Raji (cell line): Measurements from ENCODE around the gene ITGB5.

Source experiments
- POLR2A ChIP-seq: IDR thresholded peaks from 2 replicates; pipeline ENCODE4 v1.6.1; 2011; ENCODE audit warnings: low read depth, low read length, control low read depth; ENCODE audit not compliant: insufficient read depth

The ITGB5 gene

GRCh38 chr3:124799676-124800075, 87.5 kb downstream of the ITGB5 start:
- no peak for TF ChIP-seq POLR2A

- no peak for TF ChIP-seq POLR2A
Observed at GRCh38 chr3:124797426-124797945, 89.7 kb downstream of the ITGB5 start.

- no peak for TF ChIP-seq POLR2A
Observed at GRCh38 chr3:124796477-124796876, 90.7 kb downstream of the ITGB5 start.

GRCh38 chr3:124793054-124793739, 94.0 kb downstream of the ITGB5 start:
- no peak for TF ChIP-seq POLR2A

GRCh38 chr3:124792341-124793040, 94.7 kb downstream of the ITGB5 start:
- TF ChIP-seq POLR2A, result no peak

- TF ChIP-seq POLR2A, result no peak
Observed at GRCh38 chr3:124791639-124792151, 95.5 kb downstream of the ITGB5 start.

- no peak for TF ChIP-seq POLR2A
Observed at GRCh38 chr3:124791142-124791541, 96.0 kb downstream of the ITGB5 start.

GRCh38 chr3:124788254-124788745, 98.9 kb downstream of the ITGB5 start:
- TF ChIP-seq POLR2A, result no peak

GRCh38 chr3:124787476-124788195, 99.5 kb downstream of the ITGB5 start:
- no peak for TF ChIP-seq POLR2A

- TF ChIP-seq POLR2A, result no peak
Observed at GRCh38 chr3:124786511-124787241, 100.5 kb downstream of the ITGB5 start.

GRCh38 chr3:124785973-124786372, 101.2 kb downstream of the ITGB5 start:
- TF ChIP-seq POLR2A, result no peak

GRCh38 chr3:124784686-124785382, 102.3 kb downstream of the ITGB5 start:
- no peak for TF ChIP-seq POLR2A

GRCh38 chr3:124783696-124784095, 103.5 kb downstream of the ITGB5 start:
- no peak for TF ChIP-seq POLR2A
